Kidney (tissue), 14 donors: ENCODE measurements around the gene NUSAP1. TPM values are rescaled to one million over a fixed set of nuclear protein-coding genes. Genes with fewer than 3 reads are reported as not detected.
"Not testable (repeated sequence)": the region's sequence is repeated elsewhere in the genome, so short reads cannot be mapped to it uniquely, and the experiment has no call there.

Source experiments
- DNase-seq, 5 donors: peaks; one replicate each; pipeline ENCODE4 v3.0.0-alpha.2; 2013 to 2020
- FAIRE-seq: peaks from 2 replicates; lab custom pipeline; 2012; peaks lifted over from hg19 to GRCh38; lab: Jason Lieb, UNC
- H3K27ac ChIP-seq, 2 donors: one replicate each; pipeline ENCODE4 v1.7.0; 2013; ENCODE audit warnings: low read depth in 2 of 2, low read length in 2 of 2, inconsistent platforms in 1 of 2
- H3K27me3 ChIP-seq: one replicate; pipeline ENCODE4 v1.7.1; 2013; ENCODE audit warnings: low read length, inconsistent platforms; ENCODE audit not compliant: control insufficient read depth, insufficient read depth
- H3K36me3 ChIP-seq, 3 donors: one replicate each; pipeline versions ENCODE4 v1.7.0 to v1.7.1; 2013; ENCODE audit warnings: low read length in 3 of 3, control low read depth in 1 of 3, inconsistent platforms in 1 of 3; ENCODE audit not compliant: insufficient read depth in 3 of 3, control insufficient read depth in 2 of 3
- H3K4me1 ChIP-seq, 3 donors: one replicate each; pipeline versions ENCODE4 v1.7.0 to v1.7.1; 2013; ENCODE audit warnings: low read length in 3 of 3, inconsistent platforms in 1 of 3, low read depth in 1 of 3; ENCODE audit not compliant: control insufficient read depth in 2 of 3, insufficient read depth in 2 of 3
- H3K4me3 ChIP-seq, 3 donors: one replicate each; pipeline versions ENCODE4 v1.7.0 to v1.8.1; 2013; ENCODE audit warnings: low read length in 3 of 3, control low read depth in 1 of 3, inconsistent platforms in 1 of 3
- H3K9ac ChIP-seq, 3 donors: one replicate each; pipeline versions ENCODE4 v1.7.0 to v1.7.1; 2013; ENCODE audit warnings: low read length in 3 of 3, control low read depth in 1 of 3, inconsistent platforms in 1 of 3
- H3K9me3 ChIP-seq, 3 donors: one replicate each; pipeline versions ENCODE4 v1.7.0 to v1.7.1; 2013; ENCODE audit warnings: low read length in 3 of 3, control low read depth in 1 of 3, inconsistent platforms in 1 of 3; ENCODE audit not compliant: control insufficient read depth in 2 of 3, insufficient read depth in 1 of 3
- intact Hi-C: fragments of 100-400 bp; cut with DNase I; formaldehyde crosslinking; loops from one replicate; pipeline ENCODE4 v1.11.1; 2022
- polyA plus RNA-seq: library from polyadenylated mRNA; stranded (reverse); fragments of 350-450 nt; fragmentation: Illumina TruSeq; extraction: RNeasy Lipid Tissue Mini Kit (QIAGEN cat#74804); gene quantifications from one replicate; pipeline ENCODE4 v1.2.3, GENCODE V29; 2014; ENCODE audit warnings: low read depth, low replicate concordance; ENCODE audit not compliant: insufficient read depth
- total RNA-seq: library from RNA; stranded (reverse); fragmentation: NEBNext Ultra II Directional; extraction: Animal tissue kit (Norgen Biotek cat#: 25700); gene quantifications from one replicate; pipeline ENCODE4 v1.2.1, GENCODE V29; 2021
- TF ChIP-seq, protein P1 (sequence below): IDR thresholded peaks from 3 replicates; pipeline ENCODE4 v1.5.1; 2012; ENCODE audit warnings: mild to moderate bottlenecking, moderate library complexity, borderline replicate concordance; ENCODE audit not compliant: insufficient read depth; ENCODE audit errors: extremely low read depth
- donor health status: control.
- donor health status: control.
- donor health status: control.
- donor health status: control.
- donor health status: control.
- donor health status: DM: yes; HTN: yes; CAD: no.
- donor health status: Normal renal cell carcinoma (clear cell type).

Gene NUSAP1
- total and polyA plus RNA-seq, 2 donors from 2014 or later = 2.3 to 6.7 TPM

GRCh38 chr15:41309226-41309905 is 23.3 kb upstream of the NUSAP1 start:
- H3K4me3 ChIP-seq = no peak overlapping the region
- H3K36me3 ChIP-seq = no peaks in the 10 kb centered on the region
- FAIRE-seq (no peak), DNase-seq (no peak)
- TF ChIP-seq, protein P1, sequence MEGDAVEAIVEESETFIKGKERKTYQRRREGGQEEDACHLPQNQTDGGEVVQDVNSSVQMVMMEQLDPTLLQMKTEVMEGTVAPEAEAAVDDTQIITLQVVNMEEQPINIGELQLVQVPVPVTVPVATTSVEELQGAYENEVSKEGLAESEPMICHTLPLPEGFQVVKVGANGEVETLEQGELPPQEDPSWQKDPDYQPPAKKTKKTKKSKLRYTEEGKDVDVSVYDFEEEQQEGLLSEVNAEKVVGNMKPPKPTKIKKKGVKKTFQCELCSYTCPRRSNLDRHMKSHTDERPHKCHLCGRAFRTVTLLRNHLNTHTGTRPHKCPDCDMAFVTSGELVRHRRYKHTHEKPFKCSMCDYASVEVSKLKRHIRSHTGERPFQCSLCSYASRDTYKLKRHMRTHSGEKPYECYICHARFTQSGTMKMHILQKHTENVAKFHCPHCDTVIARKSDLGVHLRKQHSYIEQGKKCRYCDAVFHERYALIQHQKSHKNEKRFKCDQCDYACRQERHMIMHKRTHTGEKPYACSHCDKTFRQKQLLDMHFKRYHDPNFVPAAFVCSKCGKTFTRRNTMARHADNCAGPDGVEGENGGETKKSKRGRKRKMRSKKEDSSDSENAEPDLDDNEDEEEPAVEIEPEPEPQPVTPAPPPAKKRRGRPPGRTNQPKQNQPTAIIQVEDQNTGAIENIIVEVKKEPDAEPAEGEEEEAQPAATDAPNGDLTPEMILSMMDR = no peak
- no peak overlapping the region for H3K27ac ChIP-seq
- no peaks in the 10 kb centered on the region for H3K9me3 ChIP-seq
- intact Hi-C loops = no loop called here
- no peaks in the 10 kb centered on the region for H3K4me1 ChIP-seq
- H3K27me3 ChIP-seq = no peaks in the 10 kb centered on the region
- H3K9ac ChIP-seq = no peak overlapping the region

DNA sequence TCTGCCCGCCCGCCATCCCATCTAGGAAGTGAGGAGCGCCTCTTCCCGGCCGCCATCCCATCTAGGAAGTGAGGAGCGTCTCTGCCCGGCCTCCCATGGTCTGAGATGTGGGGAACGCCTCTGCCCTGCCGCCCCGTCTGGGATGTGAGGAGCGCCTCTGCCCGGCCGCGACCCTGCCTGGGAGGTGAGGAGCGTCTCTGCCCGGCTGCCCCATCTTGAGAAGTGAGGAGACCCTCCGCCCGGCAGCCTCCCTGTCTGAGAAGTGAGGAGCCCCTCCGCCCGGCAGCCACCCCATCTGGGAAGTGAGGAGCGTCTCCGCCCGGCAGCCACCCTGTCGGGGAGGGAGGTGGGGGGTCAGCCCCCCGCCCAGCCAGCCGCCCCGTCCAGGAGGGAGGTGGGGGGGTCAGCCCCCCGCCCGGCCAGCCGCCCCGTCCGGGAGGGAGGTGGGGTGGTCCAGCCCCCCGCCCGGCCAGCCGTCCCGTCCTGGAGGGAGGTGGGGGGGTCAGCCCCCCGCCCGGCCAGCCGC is 11.8 kb upstream of the NUSAP1 start:
- H3K36me3 ChIP-seq, H3K4me1 ChIP-seq, H3K9me3 ChIP-seq, DNase-seq, H3K4me3 ChIP-seq, intact Hi-C loops, FAIRE-seq, H3K9ac ChIP-seq, H3K27me3 ChIP-seq, H3K27ac ChIP-seq: not testable (repeated sequence)

DNA sequence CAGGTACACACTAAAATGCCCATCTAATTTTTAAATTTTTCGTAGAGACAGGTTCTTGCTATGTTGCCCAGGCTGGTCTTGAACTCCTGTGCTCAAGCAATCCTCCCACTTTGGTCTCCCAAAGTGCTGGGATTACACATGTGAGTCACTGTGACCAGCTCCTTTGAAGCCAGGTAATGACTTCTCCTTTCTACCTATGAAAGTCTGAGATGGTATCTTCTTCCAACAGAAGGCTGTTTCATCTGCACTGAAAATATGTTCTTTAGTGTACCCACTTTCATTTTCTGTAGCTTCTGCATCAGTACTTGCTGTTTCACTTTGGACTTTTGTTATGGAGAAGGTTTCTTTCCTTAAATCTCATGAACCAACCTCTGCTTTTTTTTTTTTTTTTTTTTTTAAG is 9.1 kb upstream of the NUSAP1 start:
- TF ChIP-seq, protein P1 = no peak
- FAIRE-seq (no peak), DNase-seq (no peak)
- H3K4me1 ChIP-seq = no peaks in the 10 kb centered on the region
- H3K9ac ChIP-seq = no peak overlapping the region
- intact Hi-C loops = no loop called here
- H3K27me3 ChIP-seq = no peaks in the 10 kb centered on the region
- H3K27ac ChIP-seq = no peak overlapping the region
- H3K9me3 ChIP-seq = no peaks in the 10 kb centered on the region
- no peaks in the 10 kb centered on the region for H3K36me3 ChIP-seq
- H3K4me3 ChIP-seq = no peak overlapping the region

GRCh38 chr15:41331281-41331680 is 1.4 kb upstream of the NUSAP1 start:
- Histone ChIP-seq H3K9ac (no peak overlapping the region), H3K4me3 (peak overlapping the region in 2 of 3 donors; percentile 85 to 95), H3K4me1 (peaks cover 0 to 6% (median 5%) of the 10 kb centered on the region in 3 donors), H3K27ac (no peak overlapping the region), H3K9me3 (no peaks in the 10 kb centered on the region), H3K36me3 (no peaks in the 10 kb centered on the region), H3K27me3 (no peaks in the 10 kb centered on the region)
- no peak for FAIRE-seq
- intact Hi-C loops = no loop called here
- peak in 2 of 5 donors; percentile 28 to 29 for DNase-seq
- TF ChIP-seq, protein P1 = no peak
